Pancreas (tissue), 10 donors: ENCODE results near the gene PPIE. TPM values are rescaled to one million over a fixed set of nuclear protein-coding genes. Genes with fewer than 3 reads are reported as not detected.

Source experiments
- ATAC-seq, 4 donors: fragments of 200-7000 bp; cut with Tn5 transposase; one replicate each; pipeline versions ENCODE4 v1.8.0 to v1.9.1; 2020; ENCODE audit warnings: mild to moderate bottlenecking in 4 of 4, moderate library complexity in 4 of 4
- DNase-seq, 6 donors: peaks; one replicate each; pipeline ENCODE4 v3.0.0-alpha.2; 2020
- FAIRE-seq: peaks from 2 replicates; lab custom pipeline; 2012; peaks lifted over from hg19 to GRCh38; lab: Jason Lieb, UNC
- H3K27ac ChIP-seq, 4 donors: fragments of 200-600 bp; sonication (generic); 1 replicate in 3 of 4; 2 replicates in 1 of 4; pipeline versions ENCODE4 v1.5.0 to v1.8.0; 2020
- H3K27me3 ChIP-seq, 4 donors: fragments of 200-600 bp; one replicate each; pipeline ENCODE4 v1.8.0; 2021
- H3K36me3 ChIP-seq, 3 donors: fragments of 200-600 bp; sonication (generic) in 1 of 3; one replicate each; pipeline versions ENCODE4 v1.5.0 to v1.8.0; 2020 to 2021
- H3K4me1 ChIP-seq, 3 donors: fragments of 200-600 bp; one replicate each; pipeline ENCODE4 v1.8.0; 2021
- H3K4me3 ChIP-seq, 4 donors: fragments of 200-600 bp; sonication (generic) in 2 of 4; one replicate each; pipeline versions ENCODE4 v1.5.0 to v1.8.0; 2020 to 2021
- H3K9me3 ChIP-seq, 4 donors: fragments of 200-600 bp; one replicate each; pipeline ENCODE4 v1.8.0; 2021
- WGBS, 2 donors: extraction: QIAGEN DNeasy Blood & Tissue Kit; methylation state at CpG; one replicate each; pipeline ENCODE4 v1.1.7; 2013; 5-methylcytosine and 5-hydroxymethylcytosine counted together
- intact Hi-C, 3 donors: fragments of 100-400 bp; cut with DNase I; formaldehyde crosslinking; loops; one replicate each; pipeline versions ENCODE4 v1.11.1 to v1.14.2; 2022
- polyA plus RNA-seq, 2 donors: library from polyadenylated mRNA; stranded (reverse); fragments of 200-250 nt; gene quantifications; one replicate each; pipeline ENCODE4 v1.2.3, GENCODE V29; 2013
- total RNA-seq, 6 donors: library from RNA; stranded (reverse); fragmentation: NEBNext Ultra II Directional in 4 of 6; extraction: Animal tissue kit (Norgen Biotek cat#: 25700) in 4 of 6; gene quantifications; one replicate each; pipeline versions ENCODE4 v1.2.1 to v1.2.4, GENCODE V29; 2021 to 2023
- TF ChIP-seq, protein P1 (sequence below), 4 donors: fragments of 200-600 bp; sonication (generic) in 3 of 4; IDR thresholded peaks; one replicate each; pipeline versions ENCODE4 v1.5.0 to v1.8.0; 2021; ENCODE audit warnings: antibody characterized with exemption in 4 of 4
- donor health status: healthy with polysubstance abuse.
- donor health status: DM: no; HTN: no; CAD: no; lungs with moderate emphysema.
- donor health status: DM: no; HTN: no; CAD: no.
- donor health status: control.
- donor health status: control.
- donor health status: Bipolar disorder and iron deficiency.
- donor health status: DM: yes; HTN: yes; CAD: no.
- donor health status: DM: no; HTN: no; CAD: no.
- donor health status: DM: no; HTN: no; CAD: no.
- donor health status: DM: yes; HTN: yes; CAD: no.

PPIE gene
- total and polyA plus RNA-seq, 8 donors, result 18.1 to 42.5 (median 27.1) TPM

DNA sequence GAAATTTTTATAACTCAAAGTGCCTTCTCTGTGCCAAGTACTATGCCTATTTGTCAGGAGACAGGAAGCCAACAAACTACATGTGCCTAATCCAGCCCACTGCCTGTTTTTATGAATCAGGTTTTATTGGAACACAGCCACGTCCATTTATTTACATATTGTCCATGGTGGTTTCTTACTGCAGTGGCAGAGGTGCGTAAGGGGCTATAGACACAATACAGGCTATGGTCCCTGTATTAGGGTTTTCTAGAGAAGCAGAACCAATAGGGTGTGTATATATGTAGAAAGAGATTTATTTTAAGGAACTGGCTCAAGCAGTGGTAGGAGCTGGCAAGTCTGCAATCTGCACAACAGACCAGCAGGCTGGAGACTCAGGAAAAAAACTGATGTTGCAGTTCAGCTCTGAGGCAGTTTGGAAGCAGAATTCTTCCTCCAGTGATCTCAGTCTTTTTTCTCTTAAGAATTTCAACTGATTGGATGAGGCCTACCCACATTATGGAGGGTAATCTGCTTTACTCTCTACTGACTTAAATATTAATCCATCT lies 15.4 kb downstream of the PPIE start:
- DNase-seq (no peak), ATAC-seq (peak in 2 of 4 donors; percentile 22 to 25), FAIRE-seq (no peak)
- Histone ChIP-seq H3K4me1 (no peaks in the 10 kb centered on the region), H3K36me3 (peaks cover 8 to 67% (median 38%) of the 10 kb centered on the region in 3 donors), H3K27ac (no peak overlapping the region), H3K4me3 (no peak overlapping the region), H3K9me3 (no peaks in the 10 kb centered on the region), H3K27me3 (no peaks in the 10 kb centered on the region)
- intact Hi-C loops, result no loop called here
- TF ChIP-seq, protein P1, sequence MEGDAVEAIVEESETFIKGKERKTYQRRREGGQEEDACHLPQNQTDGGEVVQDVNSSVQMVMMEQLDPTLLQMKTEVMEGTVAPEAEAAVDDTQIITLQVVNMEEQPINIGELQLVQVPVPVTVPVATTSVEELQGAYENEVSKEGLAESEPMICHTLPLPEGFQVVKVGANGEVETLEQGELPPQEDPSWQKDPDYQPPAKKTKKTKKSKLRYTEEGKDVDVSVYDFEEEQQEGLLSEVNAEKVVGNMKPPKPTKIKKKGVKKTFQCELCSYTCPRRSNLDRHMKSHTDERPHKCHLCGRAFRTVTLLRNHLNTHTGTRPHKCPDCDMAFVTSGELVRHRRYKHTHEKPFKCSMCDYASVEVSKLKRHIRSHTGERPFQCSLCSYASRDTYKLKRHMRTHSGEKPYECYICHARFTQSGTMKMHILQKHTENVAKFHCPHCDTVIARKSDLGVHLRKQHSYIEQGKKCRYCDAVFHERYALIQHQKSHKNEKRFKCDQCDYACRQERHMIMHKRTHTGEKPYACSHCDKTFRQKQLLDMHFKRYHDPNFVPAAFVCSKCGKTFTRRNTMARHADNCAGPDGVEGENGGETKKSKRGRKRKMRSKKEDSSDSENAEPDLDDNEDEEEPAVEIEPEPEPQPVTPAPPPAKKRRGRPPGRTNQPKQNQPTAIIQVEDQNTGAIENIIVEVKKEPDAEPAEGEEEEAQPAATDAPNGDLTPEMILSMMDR (IDR thresholded peaks at IDR 0.05), result no peak
- 50 to 63% methylated on average over 2 of the region's 2 CpGs for WGBS, 2 donors

DNA sequence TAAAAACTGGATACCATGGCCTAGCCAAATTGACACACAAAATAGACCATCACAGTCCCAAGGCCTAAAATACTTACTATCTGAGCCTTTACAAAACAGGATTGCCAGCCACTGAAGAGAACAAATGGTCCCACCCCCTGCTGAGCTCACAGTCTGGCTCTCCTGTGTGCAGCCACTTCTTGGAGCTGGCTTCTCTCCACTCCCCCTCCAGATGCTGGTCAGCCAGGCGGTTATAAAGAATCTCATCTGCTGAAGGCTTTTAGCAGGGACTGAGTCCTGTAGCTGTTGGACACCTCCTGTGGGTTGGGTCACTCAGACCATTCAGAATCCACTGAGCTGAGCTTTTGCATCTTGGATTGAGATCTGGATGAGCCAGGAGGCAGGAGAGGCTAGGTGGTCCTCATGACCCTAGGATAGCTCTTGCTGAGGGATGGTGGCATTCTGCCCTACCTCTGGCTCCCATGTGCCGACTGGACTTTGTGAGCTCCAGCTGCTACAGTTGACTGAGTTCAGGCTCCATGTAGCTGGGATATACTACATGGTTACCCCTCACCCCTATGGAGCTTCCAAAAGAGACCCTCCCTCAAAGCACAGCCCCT lies 16.3 kb downstream of the PPIE start:
- TF ChIP-seq, protein P1 (IDR thresholded peaks at IDR 0.05), result no peak
- FAIRE-seq, result no peak
- Histone ChIP-seq H3K4me1 (no peaks in the 10 kb centered on the region), H3K4me3 (no peak overlapping the region), H3K9me3 (no peaks in the 10 kb centered on the region), H3K27me3 (no peaks in the 10 kb centered on the region), H3K27ac (no peak overlapping the region), H3K36me3 (peaks cover 8 to 61% (median 35%) of the 10 kb centered on the region in 3 donors)
- WGBS, 2 donors, result 83 to 92% methylated on average over 2 of the region's 2 CpGs
- no peak for DNase-seq
- intact Hi-C loops, result no loop called here
- peak in 1 of 4 donors; percentile 43 for ATAC-seq

DNA sequence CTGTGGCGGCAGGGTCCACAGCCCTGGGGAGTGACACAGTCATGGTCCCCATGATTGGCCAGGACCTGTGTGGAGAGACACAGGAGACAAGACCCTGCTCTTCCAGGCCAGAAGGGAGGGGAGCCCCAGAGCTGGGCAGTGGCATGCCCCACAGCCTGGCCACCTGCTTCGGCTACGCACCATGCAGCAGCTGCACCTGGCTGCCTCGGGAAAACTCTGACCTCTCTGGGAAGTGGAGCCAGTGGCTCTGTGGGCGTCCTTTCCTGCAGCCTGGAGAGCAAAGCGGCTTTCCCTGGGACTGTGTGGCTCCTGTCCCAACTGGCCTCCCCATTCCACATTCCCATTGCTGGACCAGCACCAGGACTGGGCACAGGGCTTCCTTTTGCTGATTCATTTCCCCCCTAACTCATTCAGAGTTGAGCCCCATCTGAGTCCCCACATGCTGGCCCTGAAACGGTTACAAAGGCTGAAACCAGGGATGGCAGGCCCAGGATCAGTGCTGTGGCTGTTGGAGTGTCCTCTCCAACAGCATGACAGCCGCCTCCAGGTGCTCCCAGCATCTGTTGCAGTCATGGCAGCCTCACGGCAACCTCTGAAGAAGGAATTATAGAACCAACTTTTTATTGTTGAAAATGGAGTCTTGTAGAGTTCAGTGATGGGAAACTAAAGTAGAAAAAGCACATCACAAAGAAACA lies 17.4 kb downstream of the PPIE start:
- WGBS, 2 donors, result 80 to 82% methylated on average over 9 of the region's 9 CpGs
- H3K27ac ChIP-seq, result no peak overlapping the region
- intact Hi-C loops, result no loop called here
- ATAC-seq (no peak), FAIRE-seq (no peak), DNase-seq (no peak)
- no peaks in the 10 kb centered on the region for H3K9me3 ChIP-seq
- H3K4me3 ChIP-seq, result no peak overlapping the region
- H3K27me3 ChIP-seq, result no peaks in the 10 kb centered on the region
- no peaks in the 10 kb centered on the region for H3K4me1 ChIP-seq
- TF ChIP-seq, protein P1 (IDR thresholded peaks at IDR 0.05), result no peak
- H3K36me3 ChIP-seq, result peaks cover 8 to 50% (median 24%) of the 10 kb centered on the region in 3 donors

DNA sequence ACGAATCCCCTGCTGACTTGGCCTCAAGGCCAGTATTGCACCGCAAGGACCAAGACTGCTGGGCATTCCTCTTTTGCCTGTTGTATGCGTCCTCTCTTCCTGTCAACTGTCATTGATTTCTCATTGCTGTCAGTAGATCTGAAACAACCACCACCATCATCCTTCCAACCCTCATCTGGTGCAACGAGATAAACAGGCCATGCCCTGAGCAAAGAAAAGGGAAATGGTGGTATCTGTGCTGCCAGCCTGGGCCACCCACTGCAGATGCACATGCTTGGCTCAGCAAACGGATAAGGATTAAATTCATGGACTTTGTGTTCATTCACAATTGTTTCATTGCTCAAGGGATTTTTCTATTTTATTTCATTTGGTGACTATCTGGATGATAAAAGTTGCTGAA lies 18.8 kb downstream of the PPIE start:
- no peaks in the 10 kb centered on the region for H3K27me3 ChIP-seq
- no peaks in the 10 kb centered on the region for H3K4me1 ChIP-seq
- H3K4me3 ChIP-seq, result no peak overlapping the region
- TF ChIP-seq, protein P1 (IDR thresholded peaks at IDR 0.05), result no peak
- DNase-seq (no peak), ATAC-seq (no peak), FAIRE-seq (no peak)
- no peaks in the 10 kb centered on the region for H3K9me3 ChIP-seq
- intact Hi-C loops, result no loop called here
- peaks cover 4 to 39% (median 13%) of the 10 kb centered on the region in 3 donors for H3K36me3 ChIP-seq
- 85 to 87% methylated on average over 5 of the region's 5 CpGs for WGBS, 2 donors
- H3K27ac ChIP-seq, result no peak overlapping the region
